ENCODE data around the gene RBFOX2. TPM values are rescaled to one million over a fixed set of nuclear protein-coding genes. Genes with fewer than 3 reads are reported as not detected.

RBFOX2 gene
- total and polyA plus RNA-seq, 2 of the 8 experiments (the other 6 are each of a cell fraction or from before 2014, with no cell fraction given) = 121 to 122 TPM

GRCh38 chr22:35797411-35797810 lies 231.2 kb downstream of the RBFOX2 start:
- Histone ChIP-seq H3K79me2 (ENCODE audit: control insufficient read depth in 1 of 2, insufficient read depth in 2 of 2, low read length in 2 of 2) (peaks cover 3 to 39% of the 10 kb centered on the region in 2 experiments; a peak in 3 of 4 replicates), H3K23ac (ENCODE audit: insufficient read length) (no peak overlapping the region), H4K20me1 (replicated peaks in 1 of 2; ENCODE audit: control insufficient read depth in 1 of 2, insufficient read depth in 2 of 2, low read length in 2 of 2) (peaks cover 0 to 4% of the 10 kb centered on the region in 2 experiments), H2BK15ac (ENCODE audit: low read length) (no peak overlapping the region), H4K91ac (replicated peaks; ENCODE audit: insufficient read length, low read length) (no peak overlapping the region), H3K27ac (ENCODE audit: low read depth, low read length) (no peak overlapping the region), H3K14ac (ENCODE audit: insufficient read length) (no peak overlapping the region), H3K79me1 (ENCODE audit: low read depth, low read length) (no peaks in the 10 kb centered on the region), H4K8ac (ENCODE audit: extremely low read depth, insufficient read depth, low read length) (no peak overlapping the region), H2BK12ac (ENCODE audit: low read depth, low read length) (no peak overlapping the region), H2BK20ac (ENCODE audit: low read length) (no peak overlapping the region), H3K18ac (ENCODE audit: extremely low read depth, low read length) (no peak overlapping the region), H3K9ac (replicated peaks in 1 of 4; ENCODE audit: extremely low read depth in 1 of 4, low read depth in 3 of 4, low read length in 3 of 4) (no peak overlapping the region), H2AFZ (ENCODE audit: low read length) (no peak overlapping the region), H3K23me2 (ENCODE audit: low read depth, low read length) (no peaks in the 10 kb centered on the region), H3K27me3 (replicated peaks in 1 of 4; ENCODE audit: control insufficient read depth in 3 of 4, extremely low read depth in 1 of 4, insufficient read depth in 3 of 4, low read length in 3 of 4) (no peaks in the 10 kb centered on the region), H2BK5ac (ENCODE audit: low read depth, low read length) (no peak overlapping the region), H3K4ac (replicated peaks; ENCODE audit: insufficient read length, low read depth, low read length) (no peak overlapping the region), H3K4me2 (ENCODE audit: insufficient read depth in 1 of 2, low read depth in 2 of 2, low read length in 2 of 2) (no peak overlapping the region), H2AK5ac (ENCODE audit: low read depth, low read length) (no peak overlapping the region), H3K4me3 (ENCODE audit: extremely low read depth in 1 of 4, insufficient read depth in 2 of 4, low read depth in 3 of 4, low read length in 4 of 4) (no peak overlapping the region), H3K56ac (replicated peaks; ENCODE audit: insufficient read length, low read depth, low read length) (no peak overlapping the region), H4K5ac (ENCODE audit: insufficient read length, low read depth, low read length) (no peak overlapping the region), H2BK120ac (replicated peaks; ENCODE audit: low read depth, low read length) (no peak overlapping the region), H3K9me3 (ENCODE audit: insufficient read depth in 2 of 2, low read depth in 1 of 2, low read length in 1 of 2) (no peaks in the 10 kb centered on the region), H3K36me3 (ENCODE audit: control insufficient read depth in 2 of 4, insufficient read depth in 4 of 4, low read length in 3 of 4) (no peaks in the 10 kb centered on the region), H3K4me1 (replicated peaks in 1 of 4; ENCODE audit: control insufficient read depth in 3 of 4, insufficient read depth in 4 of 4, low read length in 3 of 4) (no peaks in the 10 kb centered on the region)
- POLR2A ChIA-PET (ENCODE audit: partially characterized antibody) = no interaction called here
- DNase-seq (ENCODE audit: low read depth in 1 of 2, low spot score in 2 of 2) (no peak), FAIRE-seq (no peak)
- CTCF ChIA-PET (ENCODE audit: partially characterized antibody) = interaction anchor here (0.6 to 1.7 kb wide), 2 partner anchors 134 to 251 kb away, joined by 3 read pairs; no protein-coding TSS in a partner anchor
- 94% methylated on average over 4 of the region's 4 CpGs; no CpG with 5 or more reads in 1 of the 2 experiments for WGBS, 2 experiments (ENCODE audit: extremely low coverage in 1 of 2, insufficient coverage in 1 of 2, insufficient read length in 1 of 2, insufficient replicate concordance in 2 of 2, low coverage in 1 of 2, low lambda C conversion rate in 2 of 2, missing lambda C conversion rate in 1 of 2)
- TF ChIP-seq ATF2 (IDR thresholded peaks at IDR 0.05; ENCODE audit: low read length) (no peak), NRF1 (IDR thresholded peaks at IDR 0.05; ENCODE audit: low read depth, low read length) (no peak), POU5F1 (IDR thresholded peaks at IDR 0.05; ENCODE audit: low read depth, low read length) (no peak), HDAC6 (IDR thresholded peaks at IDR 0.05; ENCODE audit: low read depth, low read length) (no peak), BRCA1 (IDR thresholded peaks at IDR 0.05; ENCODE audit: low read depth, low read length) (no peak), SAP30 (IDR thresholded peaks at IDR 0.05; ENCODE audit: insufficient read depth, insufficient replicate concordance, low read length) (no peak), MAX (IDR thresholded peaks at IDR 0.05) (no peak), JUN (IDR thresholded peaks at IDR 0.05; ENCODE audit: low read depth, low read length) (no peak), SP1 (IDR thresholded peaks at IDR 0.05; ENCODE audit: low read depth, low read length) (no peak), SIX5 (IDR thresholded peaks at IDR 0.05; ENCODE audit: low read depth, low read length) (no peak), KDM4A (IDR thresholded peaks at IDR 0.05; ENCODE audit: low read depth, low read length, severe bottlenecking) (no peak), RAD21 (IDR thresholded peaks at IDR 0.05 in 1 of 2, conservative IDR thresholded peaks at IDR 0.05 in 1 of 2; ENCODE audit: low read depth in 2 of 2, low read length in 2 of 2) (no peak), POLR2AphosphoS5 (IDR thresholded peaks at IDR 0.05; ENCODE audit: low read depth, low read length) (no peak)

Data from H1 (cell line).